DND-41 (cell line): Measurements from ENCODE around the gene TIMM44.

ENCODE experiments used
- CTCF ChIP-seq: IDR thresholded peaks from 2 replicates; pipeline ENCODE4 v1.5.1; 2012; ENCODE audit warnings: borderline replicate concordance, low read length, moderate library complexity, mild to moderate bottlenecking; ENCODE audit not compliant: poor library complexity, severe bottlenecking; ENCODE audit errors: extremely low read depth
- EZH2 ChIP-seq: IDR thresholded peaks from 3 replicates; pipeline ENCODE4 v1.6.1; 2012; ENCODE audit warnings: borderline replicate concordance, low read depth, mild to moderate bottlenecking, moderate library complexity, low read length, inconsistent platforms; ENCODE audit not compliant: severe bottlenecking

DNA sequence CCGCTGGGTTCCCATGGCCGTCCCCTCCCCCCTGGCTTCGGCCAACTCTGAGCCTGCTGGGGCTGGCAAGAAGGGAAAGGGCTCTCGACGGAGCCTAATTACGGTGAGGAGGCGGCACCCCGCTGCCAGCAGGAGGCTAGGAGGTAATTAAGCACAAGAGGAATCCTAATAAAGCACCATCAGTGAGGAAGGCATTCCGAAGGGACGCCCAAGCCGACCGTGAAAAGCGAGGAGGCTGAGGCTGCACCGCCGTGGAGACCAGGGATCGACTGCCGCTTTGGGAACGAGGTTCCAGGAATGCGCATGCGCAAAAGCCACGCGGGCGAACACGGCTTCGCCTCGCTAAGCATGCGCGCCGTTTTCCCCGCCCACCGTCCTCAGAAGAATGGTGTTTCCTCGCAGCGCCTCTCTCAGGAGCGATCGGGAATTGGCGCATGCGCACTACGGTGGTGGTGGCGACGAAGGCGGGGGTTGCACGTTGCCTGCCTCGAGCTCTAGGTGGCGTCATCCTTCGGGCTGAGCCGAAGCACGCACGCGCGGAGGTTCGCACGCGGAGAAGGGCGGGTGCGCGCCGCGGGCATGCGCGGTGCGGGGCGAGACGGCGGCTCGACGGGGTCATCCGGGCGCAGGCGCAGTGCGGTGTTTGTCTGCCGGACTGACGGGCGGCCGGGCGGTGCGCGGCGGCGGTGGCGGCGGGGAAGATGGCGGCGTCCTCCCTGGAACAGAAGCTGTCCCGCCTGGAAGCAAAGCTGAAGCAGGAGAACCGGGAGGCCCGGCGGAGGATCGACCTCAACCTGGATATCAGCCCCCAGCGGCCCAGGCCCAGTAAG, 40.0 kb downstream of the TIMM44 start, which contains the start of gene MAP2K7:
- TF ChIP-seq CTCF (peak; percentile 95), EZH2 (no peak)
